ENCODE results near the gene CPLX4.

GRCh38 chr18:59332986-59333385 is 14.5 kb upstream of the CPLX4 start:
- TF ChIP-seq CTCF (IDR thresholded peaks at IDR 0.05), result no peak
- no peak for TF ChIP-seq POLR2A (IDR thresholded peaks at IDR 0.05)

Measured in heart left ventricle (tissue), 13 donors.